Vagina (tissue), 2 donors: Measurements from ENCODE around the gene KIF5A.

ENCODE experiments used
- POLR2A ChIP-seq, 2 donors: fragments of 450-650 bp; IDR thresholded peaks; one replicate each; pipeline ENCODE4 v1.6.1; 2017; ENCODE audit warnings: antibody characterized with exemption in 2 of 2, mild to moderate bottlenecking in 2 of 2, moderate library complexity in 2 of 2
- POLR2AphosphoS5 ChIP-seq, 2 donors: sonication (generic); formaldehyde crosslinking; IDR thresholded peaks; one replicate each; pipeline ENCODE4 v1.9.0; 2017; ENCODE audit warnings: antibody characterized with exemption in 2 of 2, mild to moderate bottlenecking in 2 of 2, low read depth in 1 of 2; ENCODE audit not compliant: insufficient read depth in 1 of 2
- TF ChIP-seq, protein P1 (sequence below), 3 experiments: fragments of 450-650 bp in 2 of 3; fragments of 200-600 bp in 1 of 3; sonication (generic) in 1 of 3; IDR thresholded peaks; one replicate each; pipeline ENCODE4 v1.5.1; 2017 to 2019; ENCODE audit warnings: antibody characterized with exemption in 3 of 3, mild to moderate bottlenecking in 2 of 3, moderate library complexity in 2 of 3

DNA sequence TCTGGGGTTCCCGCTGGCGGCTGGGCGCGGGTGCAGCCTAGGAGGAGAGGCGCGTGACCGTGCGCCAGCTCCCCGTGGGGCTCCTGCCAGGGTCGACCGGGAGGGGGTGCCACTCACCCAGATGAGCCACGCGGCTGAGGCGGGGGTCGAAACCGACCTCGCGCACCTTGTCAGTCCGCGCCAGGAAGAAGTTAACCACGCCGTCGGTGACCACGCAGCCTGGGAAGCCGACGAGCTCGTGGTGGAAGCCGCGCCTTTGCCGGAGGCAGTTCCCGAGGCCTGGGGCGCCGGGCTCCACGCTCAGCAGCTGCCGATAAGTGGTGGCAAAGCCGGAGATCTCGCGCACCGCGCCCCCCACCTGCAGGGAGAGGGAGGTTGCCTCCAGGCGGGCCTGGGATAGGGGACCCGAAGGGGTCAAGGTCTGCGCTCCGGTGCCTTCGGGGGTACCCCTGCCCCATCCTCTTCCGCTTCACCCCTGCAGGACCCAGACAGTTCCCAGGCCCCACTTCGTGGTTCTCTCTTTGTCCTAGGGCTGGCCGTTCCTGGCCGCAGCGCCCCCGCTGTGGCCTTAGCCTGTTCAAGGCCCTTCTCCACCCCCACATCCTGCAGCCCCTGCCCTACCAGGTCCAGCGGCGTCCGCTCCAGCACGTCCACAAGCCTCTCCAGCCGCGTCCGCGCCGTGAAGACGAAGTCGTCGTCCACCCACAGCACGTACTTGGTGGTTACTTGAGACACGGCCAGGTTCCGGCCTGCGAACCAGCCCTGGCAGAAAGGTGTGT lies 77.8 kb downstream of the KIF5A start:
- TF ChIP-seq, protein P1, sequence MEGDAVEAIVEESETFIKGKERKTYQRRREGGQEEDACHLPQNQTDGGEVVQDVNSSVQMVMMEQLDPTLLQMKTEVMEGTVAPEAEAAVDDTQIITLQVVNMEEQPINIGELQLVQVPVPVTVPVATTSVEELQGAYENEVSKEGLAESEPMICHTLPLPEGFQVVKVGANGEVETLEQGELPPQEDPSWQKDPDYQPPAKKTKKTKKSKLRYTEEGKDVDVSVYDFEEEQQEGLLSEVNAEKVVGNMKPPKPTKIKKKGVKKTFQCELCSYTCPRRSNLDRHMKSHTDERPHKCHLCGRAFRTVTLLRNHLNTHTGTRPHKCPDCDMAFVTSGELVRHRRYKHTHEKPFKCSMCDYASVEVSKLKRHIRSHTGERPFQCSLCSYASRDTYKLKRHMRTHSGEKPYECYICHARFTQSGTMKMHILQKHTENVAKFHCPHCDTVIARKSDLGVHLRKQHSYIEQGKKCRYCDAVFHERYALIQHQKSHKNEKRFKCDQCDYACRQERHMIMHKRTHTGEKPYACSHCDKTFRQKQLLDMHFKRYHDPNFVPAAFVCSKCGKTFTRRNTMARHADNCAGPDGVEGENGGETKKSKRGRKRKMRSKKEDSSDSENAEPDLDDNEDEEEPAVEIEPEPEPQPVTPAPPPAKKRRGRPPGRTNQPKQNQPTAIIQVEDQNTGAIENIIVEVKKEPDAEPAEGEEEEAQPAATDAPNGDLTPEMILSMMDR (IDR thresholded peaks at IDR 0.05) = no peak
- TF ChIP-seq POLR2A (IDR thresholded peaks at IDR 0.05) (no peak), POLR2AphosphoS5 (IDR thresholded peaks at IDR 0.05; ENCODE audit: insufficient read depth in 1 of 2, low read depth in 1 of 2) (peak in 1 of 2 donors; percentile 6)
